Activated T-cell treated with anti-CD3 and anti-CD28 coated beads, Interleukin-2, amount 50 U/mL, for 1 hour (primary cell): ENCODE results near the gene DGCR2.

Source experiments
- DNase-seq: peaks from one replicate; pipeline ENCODE4 v3.0.0-alpha.2; 2020

Gene DGCR2

GRCh38 chr22:19126309-19127273 is 4.4 kb upstream of the DGCR2 start:
- no peak for DNase-seq

GRCh38 chr22:19125474-19126308 is 3.5 kb upstream of the DGCR2 start:
- DNase-seq: no peak

GRCh38 chr22:19125011-19125410 is 2.8 kb upstream of the DGCR2 start:
- DNase-seq: no peak

- no peak for DNase-seq
Measured at GRCh38 chr22:19124377-19124776, 2.2 kb upstream of the DGCR2 start.

- DNase-seq: no peak
Measured at GRCh38 chr22:19123936-19124335, 1.7 kb upstream of the DGCR2 start.

- DNase-seq: no peak
Measured at GRCh38 chr22:19122752-19123492, 710 bp upstream of the DGCR2 start.

- peak; percentile 50 for DNase-seq
Measured at GRCh38 chr22:19121631-19122142, 525 bp downstream of the DGCR2 start.

GRCh38 chr22:19120829-19121630 is 1.2 kb downstream of the DGCR2 start:
- DNase-seq: no peak

GRCh38 chr22:19119949-19120348 is 2.3 kb downstream of the DGCR2 start:
- no peak for DNase-seq

GRCh38 chr22:19118329-19118880 is 3.8 kb downstream of the DGCR2 start:
- DNase-seq: no peak

GRCh38 chr22:19117111-19117512 is 5.1 kb downstream of the DGCR2 start:
- no peak for DNase-seq

- DNase-seq: no peak
Measured at GRCh38 chr22:19115628-19116027, 6.6 kb downstream of the DGCR2 start.

- DNase-seq: no peak
Measured at GRCh38 chr22:19114984-19115552, 7.1 kb downstream of the DGCR2 start.

GRCh38 chr22:19113429-19113828 is 8.8 kb downstream of the DGCR2 start:
- DNase-seq: no peak

GRCh38 chr22:19111584-19111983 is 10.6 kb downstream of the DGCR2 start:
- no peak for DNase-seq

- DNase-seq: no peak
Measured at GRCh38 chr22:19111140-19111539, 11.1 kb downstream of the DGCR2 start.

- DNase-seq: no peak
Measured at GRCh38 chr22:19110646-19111045, 11.6 kb downstream of the DGCR2 start.

GRCh38 chr22:19110064-19110458 is 12.2 kb downstream of the DGCR2 start:
- DNase-seq: no peak

GRCh38 chr22:19109198-19110063 is 12.8 kb downstream of the DGCR2 start:
- no peak for DNase-seq

- DNase-seq: no peak
Measured at GRCh38 chr22:19108807-19109197, 13.4 kb downstream of the DGCR2 start.
